MM.1S (cell line): ENCODE results near the gene HIC1.

ENCODE experiments used
- DNase-seq: peaks from one replicate; pipeline ENCODE4 v3.0.0-alpha.2; 2015
- H2AFZ ChIP-seq: fragments of 300-600 bp; sonication (generic); 2 replicates; pipeline ENCODE4 v1.6.0; 2016; ENCODE audit warnings: antibody characterized with exemption, low read length
- H3F3A ChIP-seq: fragments of 300-600 bp; sonication (generic); 2 replicates; pipeline ENCODE4 v1.6.1; 2016; ENCODE audit warnings: mild to moderate bottlenecking, antibody characterized with exemption, low read length, moderate library complexity, mixed read lengths; ENCODE audit not compliant: insufficient read depth
- H3K27ac ChIP-seq: fragments of 300-600 bp; sonication (generic); 2 replicates; pipeline ENCODE4 v1.5.1; 2016; ENCODE audit warnings: mild to moderate bottlenecking, low read length
- H3K27me3 ChIP-seq: fragments of 300-600 bp; sonication (generic); replicated peaks from 2 replicates; pipeline ENCODE4 v1.6.0; 2016; ENCODE audit warnings: low read length; ENCODE audit not compliant: insufficient read depth
- H3K36me3 ChIP-seq: fragments of 300-600 bp; sonication (generic); replicated peaks from 2 replicates; pipeline ENCODE4 v1.6.1; 2016; ENCODE audit warnings: mild to moderate bottlenecking, low read length, mixed read lengths; ENCODE audit not compliant: insufficient read depth
- H3K4me1 ChIP-seq: fragments of 300-600 bp; sonication (generic); 2 replicates; pipeline ENCODE4 v1.6.1; 2016; ENCODE audit warnings: low read length, mixed read lengths
- H3K4me2 ChIP-seq: fragments of 300-600 bp; sonication (generic); 2 replicates; pipeline ENCODE4 v1.6.0; 2016; ENCODE audit warnings: low read depth, low read length
- H3K4me3 ChIP-seq: fragments of 300-600 bp; sonication (generic); 2 replicates; pipeline ENCODE4 v1.5.1; 2016; ENCODE audit warnings: low read length, mixed read lengths
- H3K79me2 ChIP-seq: fragments of 300-600 bp; sonication (generic); 2 replicates; pipeline ENCODE4 v1.6.1; 2016; ENCODE audit warnings: mixed run types, low read length, mixed read lengths
- H3K9ac ChIP-seq: fragments of 300-600 bp; sonication (generic); 2 replicates; pipeline ENCODE4 v1.6.1; 2016; ENCODE audit warnings: low read length, mixed read lengths
- H3K9me2 ChIP-seq: fragments of 300-600 bp; sonication (generic); replicated peaks from 2 replicates; pipeline ENCODE4 v1.6.1; 2016; ENCODE audit warnings: mild to moderate bottlenecking, low read length, mixed read lengths; ENCODE audit not compliant: insufficient read depth
- H3K9me3 ChIP-seq: fragments of 300-600 bp; sonication (generic); replicated peaks from 2 replicates; pipeline ENCODE4 v1.6.1; 2016; ENCODE audit warnings: mild to moderate bottlenecking, low read length, mixed read lengths; ENCODE audit not compliant: insufficient read depth
- H4K20me1 ChIP-seq: fragments of 300-600 bp; sonication (generic); 2 replicates; pipeline ENCODE4 v1.6.1; 2016; ENCODE audit warnings: mild to moderate bottlenecking, low read length, moderate library complexity, mixed read lengths; ENCODE audit not compliant: insufficient read depth
- CTCF ChIP-seq: fragments of 300-600 bp; sonication (generic); IDR thresholded peaks from 2 replicates; pipeline ENCODE4 v1.5.1; 2016; ENCODE audit warnings: antibody characterized with exemption, low read length, mixed read lengths
- EZH2 ChIP-seq: fragments of 300-600 bp; sonication (generic); optimal IDR thresholded peaks from 2 replicates; pipeline ENCODE3; 2017; ENCODE audit warnings: low read depth, mild to moderate bottlenecking, antibody characterized with exemption, low read length, mixed read lengths
- EZH2phosphoT487 ChIP-seq: fragments of 300-600 bp; sonication (generic); IDR thresholded peaks from 2 replicates; pipeline ENCODE4 v1.6.1; 2018; ENCODE audit warnings: antibody characterized with exemption, low read length

HIC1 gene

GRCh38 chr17:2013994-2014317 is 40.9 kb upstream of the HIC1 start:
- no peaks in the 10 kb centered on the region for H3K9me2 ChIP-seq
- no peaks in the 10 kb centered on the region for H3K9me3 ChIP-seq
- H3K4me3 ChIP-seq = no peak overlapping the region
- DNase-seq = no peak
- TF ChIP-seq EZH2 = no peak
- no peak for TF ChIP-seq CTCF
- no peak for TF ChIP-seq EZH2phosphoT487
- H3K4me2 ChIP-seq = no peak overlapping the region
- H3K9ac ChIP-seq = no peak overlapping the region
- H3K27ac ChIP-seq = no peak overlapping the region
- H3K36me3 ChIP-seq = no peaks in the 10 kb centered on the region
- H2AFZ ChIP-seq = no peak overlapping the region
- peaks cover 79% of the 10 kb centered on the region for H3K27me3 ChIP-seq
- no peaks in the 10 kb centered on the region; the same call in 1 of the 2 replicates for H3F3A ChIP-seq
- no peaks in the 10 kb centered on the region for H4K20me1 ChIP-seq
- H3K4me1 ChIP-seq = peaks cover 15% of the 10 kb centered on the region
- no peaks in the 10 kb centered on the region for H3K79me2 ChIP-seq

- H3K36me3 ChIP-seq = no peaks in the 10 kb centered on the region
- H4K20me1 ChIP-seq = no peaks in the 10 kb centered on the region
- H3K4me1 ChIP-seq = peaks cover 15% of the 10 kb centered on the region
- H3K9me3 ChIP-seq = no peaks in the 10 kb centered on the region
- peaks cover 90% of the 10 kb centered on the region for H3K27me3 ChIP-seq
- H3F3A ChIP-seq = no peaks in the 10 kb centered on the region; the same call in 1 of the 2 replicates
- no peaks in the 10 kb centered on the region for H3K79me2 ChIP-seq
- no peaks in the 10 kb centered on the region for H3K9me2 ChIP-seq
- no peak overlapping the region for H2AFZ ChIP-seq
- DNase-seq = no peak
- no peak overlapping the region for H3K4me2 ChIP-seq
- H3K27ac ChIP-seq = no peak overlapping the region
- no peak overlapping the region for H3K9ac ChIP-seq
- TF ChIP-seq EZH2phosphoT487 = no peak
- TF ChIP-seq EZH2 = no peak
- TF ChIP-seq CTCF = no peak
- no peak overlapping the region for H3K4me3 ChIP-seq
These were observed 39.6 kb upstream of the HIC1 start for GRCh38 chr17:2015314-2015713.

- Histone ChIP-seq H3K27me3 (peaks cover 91% of the 10 kb centered on the region), H3F3A (no peaks in the 10 kb centered on the region; the same call in 1 of the 2 replicates), H3K4me3 (no peak overlapping the region), H3K27ac (no peak overlapping the region), H3K4me1 (peaks cover 15% of the 10 kb centered on the region), H4K20me1 (no peaks in the 10 kb centered on the region), H3K9me3 (no peaks in the 10 kb centered on the region), H3K9me2 (no peaks in the 10 kb centered on the region), H3K36me3 (no peaks in the 10 kb centered on the region), H3K79me2 (no peaks in the 10 kb centered on the region), H3K4me2 (no peak overlapping the region), H2AFZ (no peak overlapping the region), H3K9ac (no peak overlapping the region)
- DNase-seq = no peak
- TF ChIP-seq EZH2 = no peak
- TF ChIP-seq CTCF = no peak
- TF ChIP-seq EZH2phosphoT487 = no peak
These were observed 38.4 kb upstream of the HIC1 start for GRCh38 chr17:2016494-2016893.
